WTC11 (cell line): ENCODE measurements around the gene TGFBRAP1. TPM values are rescaled to one million over a fixed set of nuclear protein-coding genes. Genes with fewer than 3 reads are reported as not detected.
A peak's percentile ranks its signal among the peaks of the same experiment; 100 is the strongest.

ENCODE experiments used
- ATAC-seq: fragments of 200-7000 bp; cut with Tn5 transposase; 2 replicates; pipeline ENCODE4 v1.10.0; 2021; ENCODE audit warnings: mild to moderate bottlenecking, moderate library complexity
- CTCF ChIA-PET: fragments of 300-600 bp; sonication (Branson Sonifier 250); formaldehyde crosslinking; loops from one replicate; lab custom pipeline; 2021; ENCODE audit warnings: antibody characterized with exemption; lab: Charles Lee
- POLR2A ChIA-PET: fragments of 350-600 bp; sonication (Branson Sonifier 250); formaldehyde crosslinking; loops from one replicate; lab custom pipeline; 2021; ENCODE audit warnings: antibody characterized with exemption; lab: Charles Lee
- DNase-seq: peaks from one replicate; pipeline ENCODE4 v3.0.0; 2021; ENCODE audit warnings: low spot score
- H3K27ac Mint-ChIP-seq: 2 replicates; pipeline ENCODE4 v1.8.0; 2021; ENCODE audit warnings: mixed read lengths
- H3K27me3 Mint-ChIP-seq: 2 replicates; pipeline ENCODE4 v1.8.0; 2021; ENCODE audit warnings: low read depth, mild to moderate bottlenecking, moderate library complexity, mixed read lengths
- H3K36me3 Mint-ChIP-seq: 2 replicates; pipeline ENCODE4 v1.8.0; 2021; ENCODE audit warnings: mixed read lengths
- H3K4me1 Mint-ChIP-seq: 2 replicates; pipeline ENCODE4 v1.8.0; 2022; ENCODE audit warnings: mixed read lengths
- H3K4me3 Mint-ChIP-seq: 2 replicates; pipeline ENCODE4 v1.8.0; 2021; ENCODE audit warnings: mild to moderate bottlenecking, moderate library complexity, mixed read lengths
- H3K9me3 Mint-ChIP-seq: 2 replicates; pipeline ENCODE4 v1.8.0; 2021; ENCODE audit warnings: mixed read lengths
- ATF1 ChIP-seq: sonication (generic); formaldehyde crosslinking; IDR thresholded peaks from 2 replicates; pipeline ENCODE4 v1.8.1; 2023; ENCODE audit warnings: mild to moderate bottlenecking, moderate library complexity, missing genetic modification reagents
- CTCF ChIP-seq: fragments of 200-600 bp; IDR thresholded peaks from 2 replicates; pipeline ENCODE4 v1.8.0; 2022; ENCODE audit warnings: antibody characterized with exemption
- E2F5 ChIP-seq: sonication (generic); formaldehyde crosslinking; IDR thresholded peaks from 2 replicates; pipeline ENCODE4 v1.8.1; 2022; ENCODE audit warnings: mild to moderate bottlenecking, moderate library complexity, missing genetic modification reagents
- ERG ChIP-seq: fragments of 250-450 bp; sonication (Bioruptor Pico); IDR thresholded peaks from 2 replicates; pipeline ENCODE4 v1.8.0; 2021; ENCODE audit warnings: mild to moderate bottlenecking
- MAX ChIP-seq: sonication (generic); formaldehyde crosslinking; IDR thresholded peaks from 2 replicates; pipeline ENCODE4 v1.8.0; 2022; ENCODE audit warnings: mild to moderate bottlenecking, missing genetic modification reagents
- MXD4 ChIP-seq: fragments of 250-450 bp; sonication (Bioruptor Pico); IDR thresholded peaks from 2 replicates; pipeline ENCODE4 v1.8.0; 2021; ENCODE audit warnings: mild to moderate bottlenecking, moderate library complexity, borderline replicate concordance
- NR2C2 ChIP-seq: sonication (generic); formaldehyde crosslinking; IDR thresholded peaks from 2 replicates; pipeline ENCODE4 v1.8.0; 2022; ENCODE audit warnings: mild to moderate bottlenecking, missing genetic modification reagents
- TCF7 ChIP-seq: sonication (generic); formaldehyde crosslinking; IDR thresholded peaks from 2 replicates; pipeline ENCODE4 v1.8.0; 2022; ENCODE audit warnings: mild to moderate bottlenecking, low read depth, missing genetic modification reagents, moderate library complexity
- ZNF396 ChIP-seq: fragments of 250-450 bp; sonication (Bioruptor Pico); IDR thresholded peaks from 2 replicates; pipeline ENCODE4 v1.8.0; 2021; ENCODE audit warnings: mild to moderate bottlenecking, moderate library complexity, borderline replicate concordance
- ZNF425 ChIP-seq: fragments of 250-450 bp; sonication (Bioruptor Pico); conservative IDR thresholded peaks from 2 replicates; pipeline ENCODE4 v1.9.0; 2021; ENCODE audit warnings: mild to moderate bottlenecking
- total RNA-seq: library from RNA; stranded (reverse); gene quantifications from 3 replicates; pipeline ENCODE4 v1.2.3, GENCODE V29; 2021

The TGFBRAP1 gene
- total RNA-seq, 1 experiment from 2014 or later = 16.3 TPM

- H3K27me3 Mint-ChIP-seq = no peaks in the 10 kb centered on the region
- ChIA-PET POLR2A (interaction anchor here (1.0 kb wide), 1 partner anchor 151 kb away, joined by 3 read pairs; no protein-coding TSS in a partner anchor), CTCF (interaction anchor here (0.8 to 1.3 kb wide), 2 partner anchors 149 to 151 kb away, joined by 3 to 9 read pairs; no protein-coding TSS in a partner anchor)
- no peak overlapping the region for H3K4me3 Mint-ChIP-seq
- no peaks in the 10 kb centered on the region for H3K9me3 Mint-ChIP-seq
- ATAC-seq = peak; percentile 99
- peaks cover 22% of the 10 kb centered on the region for H3K36me3 Mint-ChIP-seq
- peaks cover 2% of the 10 kb centered on the region; the same call in 1 of the 2 replicates for H3K4me1 Mint-ChIP-seq
- peak overlapping the region; percentile 71; the same call in 1 of the 2 replicates for H3K27ac Mint-ChIP-seq
- peak; percentile 92 for DNase-seq
- TF ChIP-seq NR2C2 (CRISPR knock-in tag) = no peak
- peak; percentile 77 for TF ChIP-seq CTCF
- peak; percentile 48; the same call in 1 of the 2 replicates for TF ChIP-seq MAX
These were observed 40.5 kb upstream of the TGFBRAP1 start for GRCh38 chr2:105369777-105370690.

- ATAC-seq (no peak), DNase-seq (no peak)
- TF ChIP-seq MXD4 (CRISPR knock-in tag) = no peak
- no peak for TF ChIP-seq ZNF396 (CRISPR knock-in tag)
- TF ChIP-seq TCF7 (CRISPR knock-in tag) = no peak
- no peak for TF ChIP-seq ERG
- TF ChIP-seq ZNF425 (CRISPR knock-in tag) = no peak
- TF ChIP-seq CTCF = no peak
- no peak for TF ChIP-seq E2F5 (CRISPR knock-in tag)
- TF ChIP-seq ATF1 (CRISPR knock-in tag) = no peak
- Mint-ChIP-seq H3K27ac (no peak overlapping the region), H3K36me3 (peaks cover 25% of the 10 kb centered on the region), H3K9me3 (no peaks in the 10 kb centered on the region), H3K4me1 (peaks cover 2% of the 10 kb centered on the region; the same call in 1 of the 2 replicates), H3K4me3 (no peak overlapping the region), H3K27me3 (no peaks in the 10 kb centered on the region)
- ChIA-PET POLR2A (no interaction called here), CTCF (interaction anchor here (0.8 to 1.3 kb wide), 3 partner anchors 148 to 152 kb away, joined by 3 to 9 read pairs (median 3); no protein-coding TSS in a partner anchor)
These were observed 39.3 kb upstream of the TGFBRAP1 start for GRCh38 chr2:105368759-105369408.
